GM18517 (cell line): ENCODE results near the gene PALLD.

Experiments
- ATAC-seq: cut with Tn5 transposase; IDR thresholded peaks from one replicate; pipeline ENCODE4 v1.9.1; 2021; ENCODE audit warnings: mild to moderate bottlenecking, moderate library complexity; ENCODE audit not compliant: unreplicated experiment

The PALLD gene

DNA sequence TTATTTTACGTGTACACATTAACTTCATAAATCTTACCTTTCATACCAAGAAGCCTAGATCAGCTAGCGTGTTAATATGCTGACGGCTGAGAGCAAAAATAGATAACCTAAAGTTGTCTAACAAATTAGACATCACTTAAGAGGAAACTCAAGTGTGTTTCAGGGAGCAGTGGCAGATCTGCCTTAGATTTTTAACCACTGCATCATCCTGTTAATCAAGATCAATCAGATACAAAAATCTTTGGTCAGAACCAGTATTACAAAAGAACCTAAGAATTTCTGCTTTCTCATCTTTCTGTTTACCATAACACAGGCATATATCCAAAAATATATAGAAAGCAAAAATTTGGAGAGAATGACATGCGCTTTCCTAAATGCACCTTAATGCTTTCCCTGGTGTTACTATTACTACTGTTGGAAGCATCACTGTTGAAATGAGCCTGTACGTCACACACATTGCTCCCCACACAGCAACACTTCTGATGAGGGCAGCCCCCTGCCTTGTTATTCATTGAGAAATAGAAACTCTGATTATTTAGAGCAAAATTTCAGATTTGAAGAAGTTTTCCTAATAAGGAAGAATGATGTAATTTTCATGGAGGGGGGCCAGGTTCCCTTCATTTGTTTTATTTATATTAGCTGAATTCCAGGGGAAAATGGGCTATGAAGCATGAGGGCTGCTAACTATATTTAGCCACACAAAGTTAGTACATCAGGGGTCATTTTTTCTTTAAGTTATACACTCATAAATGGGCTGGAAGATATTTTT lies 360.9 kb downstream of the PALLD start:
- ATAC-seq: no peak

DNA sequence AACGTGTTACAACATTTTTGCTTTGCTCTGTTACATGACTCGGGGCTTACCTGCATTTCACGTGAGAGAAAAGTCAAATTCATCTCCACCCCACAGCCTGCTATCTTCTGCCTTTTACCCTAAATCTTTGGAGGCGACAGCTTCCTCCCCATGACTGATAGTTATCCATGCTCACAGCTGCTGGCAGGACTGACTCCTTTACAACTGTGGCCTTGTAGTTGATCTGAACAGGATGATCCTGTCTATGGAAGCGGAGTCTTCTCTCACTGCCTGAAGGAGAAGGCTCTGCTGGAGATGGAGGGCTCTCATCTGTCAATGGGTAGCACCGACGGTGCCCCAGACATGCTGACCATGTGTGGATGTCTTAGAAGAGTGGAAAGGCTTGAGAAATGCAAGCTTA lies 362.2 kb downstream of the PALLD start:
- ATAC-seq: no peak

DNA sequence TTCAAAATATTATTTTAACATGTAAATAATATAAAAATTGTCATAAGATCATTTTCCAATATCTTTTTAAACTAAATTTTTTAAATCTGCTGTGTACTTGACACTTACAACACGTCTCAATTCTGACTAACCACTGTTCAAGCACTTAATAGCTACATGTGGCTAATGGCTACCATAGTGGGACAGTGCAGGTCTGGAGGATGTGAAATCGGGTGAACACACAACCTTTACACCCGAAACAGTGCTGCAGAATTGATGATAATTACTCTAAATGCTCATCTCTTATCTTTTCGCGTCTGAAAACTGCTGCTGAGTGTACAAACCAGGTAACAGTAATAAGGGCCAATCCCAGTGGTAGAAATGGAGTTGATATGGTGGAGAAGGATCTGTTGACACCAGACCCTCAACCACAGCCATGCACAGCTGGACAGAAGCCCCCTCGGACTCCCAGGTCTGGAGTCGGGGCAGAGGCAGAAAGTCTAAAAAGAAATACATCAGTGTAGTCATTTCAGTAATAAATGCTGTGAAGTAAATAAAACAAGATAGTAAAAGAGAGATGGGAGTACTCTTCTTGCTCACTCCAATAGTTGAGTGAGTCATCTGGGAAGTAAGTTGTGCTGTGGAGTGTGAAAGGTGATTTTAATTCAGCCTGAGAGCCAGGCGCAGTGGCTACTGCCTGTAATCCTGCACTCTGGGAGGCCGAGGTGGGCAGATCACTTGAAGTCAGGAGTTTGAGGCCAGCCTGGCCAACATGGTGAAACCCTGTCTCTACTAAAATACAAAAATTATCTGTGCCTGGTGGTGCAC lies 363.2 kb downstream of the PALLD start:
- peak; percentile 94 for ATAC-seq

DNA sequence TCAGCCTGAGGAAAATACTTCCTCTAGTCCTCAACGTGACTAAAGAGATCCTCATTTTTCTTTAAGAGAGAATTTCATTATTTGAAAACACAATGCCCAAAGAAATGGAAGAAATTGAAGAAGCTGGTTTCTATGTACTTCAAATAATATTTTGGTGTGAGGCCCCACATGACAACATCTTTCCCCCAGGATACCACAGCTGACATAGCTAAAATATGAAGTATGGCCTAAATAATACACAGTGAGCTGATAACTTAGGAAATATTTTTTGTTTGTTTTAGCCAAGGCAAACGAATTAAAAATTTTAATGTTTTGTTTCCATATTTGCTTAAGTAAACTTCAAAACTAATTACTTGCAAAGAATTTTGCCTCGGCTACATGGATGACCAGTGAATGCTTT lies 364.0 kb downstream of the PALLD start:
- no peak for ATAC-seq

DNA sequence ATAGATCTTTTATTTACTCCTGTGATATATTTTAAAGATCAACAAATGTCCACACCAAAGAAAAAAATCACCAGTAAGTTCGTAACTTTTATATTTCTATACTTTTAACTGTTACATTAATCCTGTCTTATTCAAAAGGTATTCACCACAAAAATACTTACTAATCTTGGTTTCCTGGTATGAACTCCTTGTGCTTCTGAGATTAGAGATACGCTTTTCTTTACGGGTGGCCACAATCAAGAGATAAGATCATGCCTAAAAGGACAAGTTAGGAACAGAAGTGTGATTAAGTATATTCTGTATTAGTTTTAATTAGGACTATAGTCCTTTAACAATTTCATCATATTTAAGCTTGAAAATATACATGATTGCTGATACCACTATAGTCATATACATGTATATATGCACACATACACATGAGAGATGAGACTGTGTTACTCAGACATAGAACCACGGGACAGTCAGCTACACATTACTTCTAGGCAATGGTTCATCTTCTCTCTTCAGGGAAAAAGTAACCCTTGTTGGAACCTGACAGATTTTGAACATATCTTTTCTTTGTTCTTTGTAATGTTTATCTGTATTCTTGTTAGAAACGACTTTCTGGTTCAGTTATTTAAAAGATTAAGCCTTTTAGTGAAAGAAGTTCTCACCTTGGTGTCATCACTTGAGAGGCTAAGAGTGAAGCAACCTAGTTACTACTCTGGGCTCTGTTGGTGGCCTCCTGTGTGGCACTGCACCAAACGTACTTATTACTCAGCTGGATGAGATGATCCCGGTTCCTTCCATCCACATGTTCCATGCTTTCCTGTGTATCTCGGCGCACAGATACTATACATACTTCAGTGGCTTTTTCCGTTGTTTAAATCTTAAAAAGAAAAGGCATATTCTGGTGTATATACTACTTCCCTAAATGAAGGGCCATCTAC lies 367.1 kb downstream of the PALLD start:
- no peak for ATAC-seq

DNA sequence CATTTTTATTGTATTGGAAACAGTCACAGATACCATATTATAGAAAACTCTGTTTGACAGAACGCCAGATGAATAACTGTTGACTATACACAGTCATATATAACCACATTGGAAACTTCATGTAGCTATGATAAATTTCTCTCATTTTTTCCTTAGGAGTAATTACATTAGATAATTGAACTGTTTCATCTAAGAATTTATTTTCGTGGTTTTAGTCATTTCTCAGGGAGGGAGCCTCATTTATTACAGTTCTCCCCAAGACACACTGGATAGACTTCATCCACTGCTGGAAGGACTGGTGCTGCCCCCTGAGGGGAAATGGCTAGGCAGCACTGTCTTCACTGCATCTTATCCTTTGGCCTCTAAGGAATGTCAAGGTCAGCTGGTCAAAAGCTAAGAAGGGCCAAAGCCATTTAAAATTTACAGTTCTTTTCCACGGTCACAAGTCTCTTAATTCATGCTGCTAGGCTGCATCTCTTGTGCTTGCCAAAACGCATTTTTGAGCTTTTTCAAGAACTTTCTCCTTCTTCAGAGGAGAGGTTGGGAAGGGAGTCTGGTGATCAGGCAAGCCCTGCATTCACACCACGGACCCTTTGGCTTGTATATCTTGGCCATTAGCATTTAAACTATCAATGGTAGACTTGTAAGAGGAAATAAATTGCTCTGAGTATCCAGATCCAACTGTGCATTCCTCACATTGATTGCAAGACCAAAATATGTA lies 368.1 kb downstream of the PALLD start:
- ATAC-seq: no peak

DNA sequence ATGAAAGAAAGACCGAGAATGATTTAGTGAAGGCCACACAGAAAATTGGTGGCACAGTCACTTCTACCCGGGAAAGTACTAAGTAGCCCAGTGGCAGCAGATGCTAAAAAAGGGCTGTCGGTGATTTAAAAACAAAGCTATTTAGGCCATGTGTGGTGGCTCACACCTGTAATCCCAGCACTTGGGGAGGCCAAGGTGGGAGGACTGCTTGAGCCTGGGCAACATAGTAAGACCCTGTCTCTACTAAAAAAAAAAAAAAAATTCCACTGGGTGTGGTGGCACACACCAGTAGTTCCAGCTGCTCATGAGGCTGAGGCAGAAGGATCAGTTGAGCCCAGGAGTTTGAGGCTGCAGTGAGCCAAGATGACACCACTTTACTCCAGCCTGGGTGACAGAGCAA lies 369.0 kb downstream of the PALLD start:
- no peak for ATAC-seq

DNA sequence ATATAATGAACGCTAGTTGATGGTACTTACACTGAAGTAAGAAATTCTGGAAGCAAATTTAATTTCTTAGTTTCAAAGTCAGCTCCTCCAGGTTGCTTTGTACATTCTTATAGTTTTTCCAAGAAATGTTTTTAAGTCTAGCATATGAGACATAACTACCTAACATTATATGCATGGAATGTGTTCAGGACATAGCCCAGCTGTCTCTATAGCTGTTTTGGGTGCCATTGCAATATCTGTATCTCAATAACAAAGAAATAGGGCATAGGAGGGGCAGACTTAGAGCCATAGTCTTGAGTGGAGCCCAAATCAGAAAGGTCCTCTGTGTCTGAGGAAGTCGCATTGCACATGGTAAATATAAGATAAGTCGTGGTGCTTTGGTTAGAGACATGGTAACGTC lies 369.8 kb downstream of the PALLD start:
- ATAC-seq: no peak

DNA sequence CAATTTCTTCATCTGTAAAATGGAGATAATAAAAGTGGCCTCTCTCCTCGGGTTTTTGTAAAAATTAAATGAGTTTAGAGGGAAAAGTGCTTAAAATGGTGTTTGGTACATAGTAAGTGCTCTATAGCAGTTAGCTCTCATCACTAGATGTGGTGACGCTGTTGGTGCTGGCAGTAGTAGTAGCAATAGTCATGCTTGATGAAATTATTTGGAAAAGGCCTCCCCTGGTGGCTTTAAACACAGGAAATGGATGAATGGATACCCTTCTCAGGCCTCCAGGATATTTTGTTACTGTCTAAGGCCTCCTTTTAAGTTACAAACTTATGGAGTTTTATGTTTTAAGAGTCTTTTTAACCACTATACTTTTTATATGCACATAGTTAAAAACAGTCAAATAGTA lies 370.3 kb downstream of the PALLD start:
- no peak for ATAC-seq

DNA sequence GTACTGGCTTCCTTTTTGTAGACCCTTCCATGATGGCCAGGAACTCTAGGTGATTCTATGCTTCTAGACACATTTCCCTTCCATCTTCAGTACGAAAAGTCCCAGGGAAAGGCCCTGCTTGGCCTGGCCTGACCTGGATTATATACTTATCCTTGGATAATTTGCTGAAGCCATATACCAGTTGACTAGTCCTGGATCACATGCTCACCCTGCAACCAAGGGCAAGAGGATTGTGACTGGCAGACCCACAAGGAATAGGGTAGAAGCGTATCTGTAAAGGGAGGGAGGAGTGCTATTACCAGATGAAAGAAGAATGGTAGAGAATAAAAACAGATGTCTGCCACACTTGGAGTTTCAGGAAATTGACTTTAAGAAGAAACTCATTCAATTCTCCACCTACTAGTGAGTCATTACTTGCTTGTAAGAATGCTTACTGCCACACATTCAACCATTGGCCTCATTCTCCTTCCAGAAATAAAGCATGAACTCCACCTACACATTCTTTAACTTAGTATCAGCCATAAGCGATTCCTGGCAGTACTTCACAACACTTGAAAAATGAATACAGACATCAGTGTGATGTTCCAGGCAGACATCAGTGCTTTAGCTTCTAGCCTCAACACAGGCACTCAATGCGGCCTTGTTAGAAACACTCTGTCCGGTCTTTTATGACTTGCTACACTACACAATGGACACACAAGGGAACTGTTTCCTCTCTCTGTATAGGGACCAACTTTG lies 371.4 kb downstream of the PALLD start:
- no peak for ATAC-seq

DNA sequence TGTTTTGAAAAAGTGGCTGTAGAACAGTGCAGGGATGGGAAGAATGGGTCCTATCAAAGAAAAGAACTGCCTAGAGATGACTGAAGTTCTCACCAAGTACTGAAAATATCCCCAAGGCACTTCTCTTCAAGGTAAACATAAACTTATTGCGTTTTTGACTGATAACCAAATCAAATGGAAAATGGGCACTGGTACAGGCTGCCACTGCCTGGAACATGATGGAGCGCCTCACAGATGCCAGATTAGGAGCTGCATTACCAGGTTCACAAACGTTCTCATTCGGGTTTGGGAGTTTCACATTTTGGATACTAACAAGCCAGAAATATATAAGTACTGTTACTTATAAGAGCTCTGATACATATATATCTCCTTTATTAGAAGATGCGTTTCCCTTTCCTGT lies 371.9 kb downstream of the PALLD start:
- no peak for ATAC-seq

DNA sequence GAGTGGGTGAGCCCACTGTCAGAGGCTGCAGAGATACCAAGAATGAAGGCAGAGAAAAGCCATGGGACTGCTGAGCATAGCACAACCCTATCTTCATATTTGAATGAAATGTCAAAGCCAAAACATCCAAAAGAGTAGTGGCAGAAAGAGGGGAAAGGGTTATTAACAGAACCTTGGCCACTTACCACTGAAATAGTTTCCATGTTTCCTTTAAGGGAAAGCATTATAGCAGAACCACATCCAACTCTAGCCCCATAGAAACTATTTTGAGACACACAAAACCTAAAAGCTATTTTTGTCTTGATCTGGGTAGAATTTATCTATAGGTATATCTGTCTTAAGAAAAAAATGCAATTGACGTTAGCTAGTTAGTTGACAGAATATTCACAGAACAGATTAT lies 373.2 kb downstream of the PALLD start:
- no peak for ATAC-seq

DNA sequence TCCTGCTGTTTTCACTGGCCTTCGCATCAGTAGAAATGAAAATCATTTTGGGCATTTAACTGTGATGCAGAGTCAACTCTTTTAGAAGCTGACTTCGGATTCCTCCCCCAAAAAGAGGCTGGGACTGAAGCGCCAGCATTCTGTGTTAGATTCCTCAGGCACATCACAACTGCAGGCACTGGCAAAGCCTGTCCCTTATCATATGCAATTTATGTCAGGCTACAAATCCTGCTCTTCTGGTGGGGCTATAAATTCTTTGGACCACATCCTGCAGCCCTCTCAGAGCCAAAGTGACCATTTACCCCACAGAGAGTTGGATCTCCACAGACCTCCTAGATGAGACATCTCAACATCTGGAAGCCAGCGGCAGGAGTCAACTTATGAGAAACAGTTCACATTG lies 374.8 kb downstream of the PALLD start:
- no peak for ATAC-seq

DNA sequence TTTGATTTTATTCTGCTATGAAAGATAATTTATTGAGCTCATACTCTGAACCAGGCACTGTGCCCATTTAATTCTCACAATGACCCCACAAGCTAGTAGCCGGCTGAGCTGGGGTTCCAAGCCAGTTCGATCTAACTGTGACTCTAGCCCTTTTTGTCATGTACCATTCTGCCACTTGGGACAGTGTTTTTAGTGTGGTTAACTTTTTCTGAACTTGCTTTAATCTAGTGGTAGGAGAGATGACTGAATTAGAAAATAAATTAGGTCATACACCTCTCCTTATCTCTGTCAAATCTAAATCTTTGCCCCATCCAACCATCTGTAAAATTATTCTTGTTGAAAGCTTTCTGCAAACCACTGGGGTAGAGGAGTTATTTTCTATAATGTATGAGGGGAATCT lies 377.2 kb downstream of the PALLD start:
- ATAC-seq: no peak

DNA sequence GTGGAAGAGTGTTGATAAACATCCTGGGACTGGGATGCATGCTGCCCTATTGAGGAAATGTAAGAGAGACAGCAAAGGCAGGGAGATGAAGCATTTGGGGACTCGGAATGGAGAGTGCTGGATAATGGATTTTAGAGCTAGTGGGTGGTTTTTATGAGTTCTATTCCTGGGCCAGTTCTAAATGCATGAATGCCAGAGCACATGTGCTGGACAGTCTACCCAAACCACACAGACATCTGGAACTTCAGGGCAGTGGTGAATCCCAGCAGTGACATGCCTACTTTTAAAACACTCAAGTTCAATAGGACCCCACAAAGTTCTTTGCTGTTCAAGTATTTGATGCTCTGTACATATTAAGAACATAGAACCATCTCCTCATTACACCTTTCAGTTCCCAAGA lies 379.3 kb downstream of the PALLD start:
- no peak for ATAC-seq

DNA sequence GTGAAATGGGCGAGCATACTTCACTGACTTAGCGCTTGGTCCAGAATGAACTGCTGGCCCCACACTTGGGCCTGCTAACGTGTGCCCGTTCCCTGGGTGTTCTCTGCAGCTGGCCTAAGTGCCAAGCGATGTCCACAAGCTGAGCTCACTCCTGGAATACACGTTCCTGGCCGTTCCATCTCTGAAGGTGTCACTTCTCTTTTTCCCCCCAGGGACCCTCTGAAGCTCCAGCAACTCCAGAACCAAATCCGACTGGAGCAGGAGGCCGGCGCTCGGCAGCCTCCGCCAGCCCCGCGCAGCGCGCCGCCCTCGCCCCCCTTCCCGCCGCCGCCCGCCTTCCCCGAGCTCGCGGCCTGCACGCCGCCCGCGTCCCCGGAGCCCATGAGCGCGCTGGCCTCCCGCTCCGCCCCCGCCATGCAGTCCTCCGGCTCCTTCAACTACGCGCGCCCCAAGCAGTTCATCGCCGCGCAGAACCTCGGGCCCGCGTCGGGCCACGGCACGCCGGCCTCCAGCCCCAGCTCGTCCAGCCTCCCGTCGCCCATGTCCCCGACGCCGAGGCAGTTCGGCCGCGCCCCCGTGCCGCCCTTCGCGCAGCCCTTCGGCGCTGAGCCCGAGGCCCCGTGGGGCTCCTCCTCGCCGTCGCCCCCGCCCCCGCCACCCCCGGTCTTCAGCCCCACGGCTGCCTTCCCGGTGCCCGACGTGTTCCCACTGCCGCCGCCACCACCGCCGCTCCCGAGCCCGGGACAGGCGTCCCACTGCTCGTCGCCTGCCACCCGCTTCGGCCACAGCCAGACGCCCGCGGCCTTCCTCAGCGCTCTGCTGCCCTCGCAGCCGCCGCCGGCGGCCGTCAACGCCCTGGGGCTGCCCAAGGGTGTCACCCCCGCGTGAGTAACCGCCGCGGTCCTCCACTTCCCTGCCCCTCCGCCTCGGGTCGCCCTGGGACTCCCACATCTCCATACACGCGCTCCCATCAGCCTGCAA lies 380.9 kb downstream of the PALLD start:
- ATAC-seq: no peak

DNA sequence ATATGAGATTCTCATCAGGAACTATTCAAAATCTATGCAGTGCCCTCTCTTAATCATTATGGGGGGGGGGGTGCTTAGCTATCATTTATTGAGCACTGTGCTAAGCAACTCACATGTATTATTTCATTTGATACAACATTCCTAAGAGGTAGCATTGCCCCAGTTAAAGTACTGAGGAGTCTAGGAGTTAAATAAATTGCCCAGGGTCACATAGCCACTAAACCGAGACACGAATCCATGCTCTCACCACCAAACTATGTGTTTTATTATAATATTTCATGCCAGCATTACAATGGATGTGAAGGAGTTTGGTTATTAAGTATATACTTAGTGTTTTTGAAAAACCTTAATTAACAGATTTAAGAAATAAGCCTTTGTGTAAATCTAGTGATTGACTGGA lies 381.8 kb downstream of the PALLD start:
- ATAC-seq: no peak

DNA sequence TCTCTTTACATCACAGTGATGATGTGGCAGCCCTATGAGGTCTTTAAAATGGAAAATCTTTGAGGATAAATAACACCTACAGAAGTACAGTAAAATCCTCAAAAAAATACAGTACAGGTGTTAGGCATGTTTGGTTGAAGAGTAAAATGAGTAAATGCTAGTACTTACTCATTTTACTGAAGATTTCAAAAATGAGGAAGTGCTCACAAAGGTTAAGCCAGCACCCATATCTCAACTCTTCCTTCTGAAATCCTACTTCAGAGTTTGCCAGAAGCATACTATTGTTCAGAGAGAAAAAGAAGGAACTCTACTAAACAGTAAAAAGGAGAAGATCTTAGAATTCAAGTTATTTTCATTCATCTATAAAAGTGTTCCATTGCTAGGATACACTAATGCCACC lies 382.3 kb downstream of the PALLD start:
- peak; percentile 41 for ATAC-seq
